ENCODE measurements around the gene PRKCZ.

The PRKCZ gene

GRCh38 chr1:2180297-2181245 is 130.4 kb downstream of the PRKCZ start:
- TF ChIP-seq CTCF (IDR thresholded peaks at IDR 0.05; ENCODE audit: borderline replicate concordance, control extremely low read depth, extremely low read depth, insufficient read depth, missing control alignments), result no peak
- no peak for DNase-seq (ENCODE audit: low spot score)
- in situ Hi-C loops (cut with MboI; ENCODE audit: low sequenced_read_pairs, unreplicated experiment), result no loop called here

- in situ Hi-C loops (cut with MboI; ENCODE audit: low sequenced_read_pairs, unreplicated experiment), result no loop called here
Observed at GRCh38 chr1:2181271-2181670, 131.1 kb downstream of the PRKCZ start.

GRCh38 chr1:2181752-2182151 is 131.5 kb downstream of the PRKCZ start:
- TF ChIP-seq CTCF (IDR thresholded peaks at IDR 0.05; ENCODE audit: borderline replicate concordance, control extremely low read depth, extremely low read depth, insufficient read depth, missing control alignments), result no peak
- no peak for DNase-seq (ENCODE audit: low spot score)
- in situ Hi-C loops (cut with MboI; ENCODE audit: low sequenced_read_pairs, unreplicated experiment), result no loop called here

More at GRCh38 chr1:2181271-2181670, 131.1 kb downstream of the PRKCZ start:
- no peak for TF ChIP-seq CTCF (IDR thresholded peaks at IDR 0.05; ENCODE audit: borderline replicate concordance, control extremely low read depth, extremely low read depth, insufficient read depth, missing control alignments)
- no peak for DNase-seq (ENCODE audit: low spot score)

GRCh38 chr1:2182376-2182775 is 132.2 kb downstream of the PRKCZ start:
- DNase-seq (ENCODE audit: low spot score), result no peak
- no peak for TF ChIP-seq CTCF (IDR thresholded peaks at IDR 0.05; ENCODE audit: borderline replicate concordance, control extremely low read depth, extremely low read depth, insufficient read depth, missing control alignments)
- in situ Hi-C loops (cut with MboI; ENCODE audit: low sequenced_read_pairs, unreplicated experiment), result no loop called here

GRCh38 chr1:2183937-2184334 is 133.7 kb downstream of the PRKCZ start:
- TF ChIP-seq CTCF (IDR thresholded peaks at IDR 0.05; ENCODE audit: borderline replicate concordance, control extremely low read depth, extremely low read depth, insufficient read depth, missing control alignments), result no peak
- no peak for DNase-seq (ENCODE audit: low spot score)
- in situ Hi-C loops (cut with MboI; ENCODE audit: low sequenced_read_pairs, unreplicated experiment), result no loop called here

GRCh38 chr1:2184531-2184930 is 134.3 kb downstream of the PRKCZ start:
- in situ Hi-C loops (cut with MboI; ENCODE audit: low sequenced_read_pairs, unreplicated experiment), result no loop called here
- TF ChIP-seq CTCF (IDR thresholded peaks at IDR 0.05; ENCODE audit: borderline replicate concordance, control extremely low read depth, extremely low read depth, insufficient read depth, missing control alignments), result no peak
- no peak for DNase-seq (ENCODE audit: low spot score)

All from GM13976 (cell line).